Ovary (tissue), 3 donors: ENCODE data around the gene TSGA10IP.

Source experiments
- CTCF ChIP-seq, 3 donors: fragments of 450-650 bp in 2 of 3; fragments of 200-600 bp in 1 of 3; IDR thresholded peaks; one replicate each; pipeline versions ENCODE4 v1.5.1 to v1.8.0; 2016 to 2022; ENCODE audit warnings: antibody characterized with exemption in 3 of 3, mild to moderate bottlenecking in 1 of 3
- EP300 ChIP-seq: sonication (generic); formaldehyde crosslinking; IDR thresholded peaks from one replicate; pipeline ENCODE4 v1.6.1; 2017; ENCODE audit warnings: antibody characterized with exemption
- POLR2A ChIP-seq: fragments of 450-650 bp; IDR thresholded peaks from one replicate; pipeline ENCODE4 v1.6.1; 2017; ENCODE audit warnings: antibody characterized with exemption, mild to moderate bottlenecking, moderate library complexity
- donor health status: DM: no; HTN: no; CAD: no.

- TF ChIP-seq CTCF (IDR thresholded peaks at IDR 0.05) (peak in 2 of 3 donors; percentile 40 to 42), POLR2A (no peak), EP300 (no peak)
These were observed 33.4 kb upstream of the TSGA10IP start for GRCh38 chr11:65911682-65912568.
